ENCODE results near the gene EVI5. TPM values are rescaled to one million over a fixed set of nuclear protein-coding genes. Genes with fewer than 3 reads are reported as not detected.

The EVI5 gene
- 29.5 and 33.9 TPM in 2 replicates for total RNA-seq (2022)
- percentile 80 among the genes with signal in this experiment for Bru-seq, nascent RNA
- percentile 66 among the genes with signal in this experiment for BruChase-seq, experiment 1, labeled RNA remaining after a 6-hour chase
- BruChase-seq, experiment 2, labeled RNA remaining after a 2-hour chase, result percentile 67 among the genes with signal in this experiment
- long read RNA-seq, partial matches to known transcripts, result 1 of 6 reads
- long read RNA-seq, other reads (novel, unspliced or antisense), result 5 of 6 reads

GRCh38 chr1:92784639-92785500 is at the start of gene EVI5:
TSS of gene EVI5 (minus strand) at chr1:92785108. CDS start at chr1:92736546, 48,562 bp downstream.
- CTCF ChIA-PET, result interaction anchor here (1.4 to 2.8 kb wide), 4 partner anchors 20 to 47 kb away, joined by 3 to 21 read pairs (median 6); partner anchors contain the start of gene RPL5
- Mint-ChIP-seq H3K9me3 (ENCODE audit: low read depth, unreplicated experiment) (no peaks in the 10 kb centered on the region), H3K4me1 (ENCODE audit: low read depth, unreplicated experiment) (peaks cover 22% of the 10 kb centered on the region), H3K27me3 (ENCODE audit: unreplicated experiment) (no peaks in the 10 kb centered on the region), H3K4me3 (ENCODE audit: low read depth, unreplicated experiment) (peak within 1 kb of the TSS; percentile 72), H3K36me3 (ENCODE audit: insufficient read depth, unreplicated experiment) (peaks cover 21% of the 10 kb centered on the region), H3K27ac (ENCODE audit: unreplicated experiment) (peak within 1 kb of the TSS; percentile 81)
- BruUV-seq (replicated peaks), result no TSS peak
- no peak for TF ChIP-seq CTCF (IDR thresholded peaks at IDR 0.05; ENCODE audit: unreplicated experiment)
- intact Hi-C loops (cut with micrococcal nuclease; ENCODE audit: unreplicated experiment), result loop anchor here (2.0 to 5.0 kb wide), 2 partner anchors 20 to 47 kb away; partner anchors contain the start of gene RPL5
- DNase-seq, result peak; percentile 96

DNA sequence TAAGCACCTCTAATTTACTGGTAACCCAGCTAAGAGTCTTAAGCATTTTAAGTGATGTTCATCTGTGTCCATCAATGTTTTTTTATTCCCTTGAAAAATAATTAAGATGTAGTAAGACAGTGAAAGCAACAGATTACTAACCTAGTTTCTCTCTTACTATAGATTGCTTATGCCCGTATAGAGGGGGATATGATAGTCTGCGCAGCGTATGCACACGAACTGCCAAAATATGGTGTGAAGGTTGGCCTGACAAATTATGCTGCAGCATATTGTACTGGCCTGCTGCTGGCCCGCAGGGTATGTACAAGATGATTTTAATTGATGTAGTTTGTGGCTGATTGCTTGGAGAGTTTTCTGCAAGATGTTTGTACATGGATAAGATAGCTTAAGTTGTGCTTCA is 49.7 kb upstream of the EVI5 start:
- Mint-ChIP-seq H3K27me3 (ENCODE audit: unreplicated experiment) (no peaks in the 10 kb centered on the region), H3K27ac (ENCODE audit: unreplicated experiment) (peak overlapping the region; percentile 100), H3K9me3 (ENCODE audit: low read depth, unreplicated experiment) (no peaks in the 10 kb centered on the region), H3K4me1 (ENCODE audit: low read depth, unreplicated experiment) (peaks cover 52% of the 10 kb centered on the region), H3K4me3 (ENCODE audit: low read depth, unreplicated experiment) (peak overlapping the region; percentile 97), H3K36me3 (ENCODE audit: insufficient read depth, unreplicated experiment) (peaks cover 86% of the 10 kb centered on the region)
- DNase-seq, result no peak
- CTCF ChIA-PET, result no interaction called here
- TF ChIP-seq CTCF (IDR thresholded peaks at IDR 0.05; ENCODE audit: unreplicated experiment), result no peak
- BruUV-seq (replicated peaks), result no TSS peak
- intact Hi-C loops (cut with micrococcal nuclease; ENCODE audit: unreplicated experiment), result loop anchor here (5.0 kb wide), 2 partner anchors 47 to 87 kb away; partner anchors contain the start of gene EVI5

- H3K4me1 Mint-ChIP-seq (ENCODE audit: low read depth, unreplicated experiment), result peaks cover 46% of the 10 kb centered on the region
- CTCF ChIA-PET, result no interaction called here
- H3K36me3 Mint-ChIP-seq (ENCODE audit: insufficient read depth, unreplicated experiment), result peaks cover 78% of the 10 kb centered on the region
- H3K27me3 Mint-ChIP-seq (ENCODE audit: unreplicated experiment), result no peaks in the 10 kb centered on the region
- H3K4me3 Mint-ChIP-seq (ENCODE audit: low read depth, unreplicated experiment), result peak overlapping the region; percentile 97
- no peaks in the 10 kb centered on the region for H3K9me3 Mint-ChIP-seq (ENCODE audit: low read depth, unreplicated experiment)
- peak overlapping the region; percentile 100 for H3K27ac Mint-ChIP-seq (ENCODE audit: unreplicated experiment)
- no peak for DNase-seq
- intact Hi-C loops (cut with micrococcal nuclease; ENCODE audit: unreplicated experiment), result loop anchor here (5.0 kb wide), 2 partner anchors 47 to 87 kb away; partner anchors contain the start of gene EVI5
- BruUV-seq (replicated peaks), result no TSS peak
- TF ChIP-seq CTCF (IDR thresholded peaks at IDR 0.05; ENCODE audit: unreplicated experiment), result no peak
Observed at GRCh38 chr1:92833840-92834239, 48.9 kb upstream of the EVI5 start.

DNA sequence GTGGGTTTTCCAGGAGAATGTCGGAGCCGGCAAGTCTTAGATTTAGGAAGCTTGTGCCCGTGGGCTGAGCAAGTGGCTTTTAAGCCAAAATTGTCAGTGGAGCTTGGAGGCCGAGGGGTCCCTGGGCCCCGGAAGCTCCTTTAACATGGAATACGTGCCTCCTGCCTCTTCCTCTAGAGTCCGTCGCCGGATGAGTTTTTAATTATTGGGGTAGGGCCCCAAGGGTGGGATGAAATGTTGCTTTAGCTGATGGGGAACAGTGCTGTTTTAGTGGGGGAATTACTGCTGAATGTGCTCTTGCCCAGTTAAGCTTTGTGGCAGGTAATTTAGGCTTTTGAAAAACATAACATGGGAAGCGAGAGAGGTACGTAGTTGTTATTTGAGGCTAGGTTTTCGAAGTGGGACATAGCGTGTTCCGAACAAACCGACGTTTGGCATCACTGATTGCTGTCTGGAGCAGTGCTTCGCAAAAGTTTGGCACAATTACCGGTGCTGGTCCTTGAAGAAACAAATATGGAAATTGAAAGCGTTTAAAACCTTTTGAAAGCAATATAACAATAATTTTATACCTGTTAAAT is 47.7 kb upstream of the EVI5 start:
- TF ChIP-seq CTCF (IDR thresholded peaks at IDR 0.05; ENCODE audit: unreplicated experiment), result no peak
- H3K4me1 Mint-ChIP-seq (ENCODE audit: low read depth, unreplicated experiment), result peaks cover 34% of the 10 kb centered on the region
- peaks cover 66% of the 10 kb centered on the region for H3K36me3 Mint-ChIP-seq (ENCODE audit: insufficient read depth, unreplicated experiment)
- DNase-seq, result no peak
- peak overlapping the region; percentile 100 for H3K27ac Mint-ChIP-seq (ENCODE audit: unreplicated experiment)
- intact Hi-C loops (cut with micrococcal nuclease; ENCODE audit: unreplicated experiment), result loop anchor here (5.0 kb wide), 2 partner anchors 45 to 85 kb away; partner anchors contain the start of gene EVI5
- CTCF ChIA-PET, result interaction anchor here (1.0 to 2.2 kb wide), 6 partner anchors 10 to 128 kb away, joined by 3 to 22 read pairs (median 4); partner anchors contain the start of gene EVI5
- no peaks in the 10 kb centered on the region for H3K9me3 Mint-ChIP-seq (ENCODE audit: low read depth, unreplicated experiment)
- no TSS peak for BruUV-seq (replicated peaks)
- H3K27me3 Mint-ChIP-seq (ENCODE audit: unreplicated experiment), result no peaks in the 10 kb centered on the region
- H3K4me3 Mint-ChIP-seq (ENCODE audit: low read depth, unreplicated experiment), result peak overlapping the region; percentile 97

Measured in Calu3 (cell line).